HUES48 (cell line): ENCODE data around the gene GPC6.

Experiments used
- H3K27ac ChIP-seq: one replicate; pipeline ENCODE4 v1.7.0; 2013; ENCODE audit warnings: low read depth, low read length, inconsistent platforms
- H3K27me3 ChIP-seq: 2 replicates; pipeline ENCODE4 v1.6.1; 2013; ENCODE audit warnings: mild to moderate bottlenecking, low read length; ENCODE audit not compliant: control insufficient read depth, insufficient read depth
- H3K36me3 ChIP-seq: 2 replicates; pipeline ENCODE4 v1.6.1; 2013; ENCODE audit warnings: low read length; ENCODE audit not compliant: control insufficient read depth, insufficient read depth
- H3K4me1 ChIP-seq: 2 replicates; pipeline ENCODE4 v1.6.1; 2013; ENCODE audit warnings: mild to moderate bottlenecking, low read length; ENCODE audit not compliant: control insufficient read depth, insufficient read depth
- H3K4me3 ChIP-seq: 2 replicates; pipeline ENCODE4 v1.5.1; 2013; ENCODE audit warnings: mild to moderate bottlenecking, low read depth, low read length
- H3K9ac ChIP-seq: 2 replicates; pipeline ENCODE4 v1.6.1; 2013; ENCODE audit warnings: mild to moderate bottlenecking, low read depth, low read length, moderate library complexity
- H3K9me3 ChIP-seq: 2 replicates; pipeline ENCODE4 v1.6.1; 2013; ENCODE audit warnings: low read length; ENCODE audit not compliant: control insufficient read depth, insufficient read depth

Gene GPC6

GRCh38 chr13:93730780-93731179 is 504.2 kb downstream of the GPC6 start:
- Histone ChIP-seq H3K27me3 (no peaks in the 10 kb centered on the region), H3K4me3 (no peak overlapping the region), H3K4me1 (peaks cover 18% of the 10 kb centered on the region; the same call in 1 of the 2 replicates), H3K36me3 (no peaks in the 10 kb centered on the region), H3K9me3 (no peaks in the 10 kb centered on the region), H3K27ac (no peak overlapping the region), H3K9ac (no peak overlapping the region)

- Histone ChIP-seq H3K9me3 (no peaks in the 10 kb centered on the region), H3K4me3 (no peak overlapping the region), H3K27me3 (no peaks in the 10 kb centered on the region), H3K27ac (no peak overlapping the region), H3K9ac (no peak overlapping the region), H3K4me1 (0 out of 2 replicates have a peak, but pooled peaks cover 7% of the 10 kb centered on the region), H3K36me3 (no peaks in the 10 kb centered on the region)
Measured at GRCh38 chr13:93732186-93732585, 505.6 kb downstream of the GPC6 start.

- no peaks in the 10 kb centered on the region for H3K36me3 ChIP-seq
- no peak overlapping the region for H3K27ac ChIP-seq
- H3K4me1 ChIP-seq: no peaks in the 10 kb centered on the region
- no peaks in the 10 kb centered on the region for H3K9me3 ChIP-seq
- no peak overlapping the region for H3K9ac ChIP-seq
- no peak overlapping the region for H3K4me3 ChIP-seq
- H3K27me3 ChIP-seq: no peaks in the 10 kb centered on the region
Measured at GRCh38 chr13:93736081-93736480, 509.5 kb downstream of the GPC6 start.

GRCh38 chr13:93736909-93737308 is 510.3 kb downstream of the GPC6 start:
- Histone ChIP-seq H3K4me3 (no peak overlapping the region), H3K27me3 (no peaks in the 10 kb centered on the region), H3K36me3 (no peaks in the 10 kb centered on the region), H3K9ac (no peak overlapping the region), H3K9me3 (no peaks in the 10 kb centered on the region), H3K27ac (no peak overlapping the region), H3K4me1 (no peaks in the 10 kb centered on the region)

- no peak overlapping the region for H3K9ac ChIP-seq
- no peak overlapping the region for H3K27ac ChIP-seq
- H3K4me3 ChIP-seq: no peak overlapping the region
- H3K9me3 ChIP-seq: no peaks in the 10 kb centered on the region
- no peaks in the 10 kb centered on the region for H3K27me3 ChIP-seq
- H3K4me1 ChIP-seq: peaks cover 4% of the 10 kb centered on the region
- no peaks in the 10 kb centered on the region for H3K36me3 ChIP-seq
Measured at GRCh38 chr13:93740334-93740733, 513.7 kb downstream of the GPC6 start.

- Histone ChIP-seq H3K27ac (no peak overlapping the region), H3K4me3 (no peak overlapping the region), H3K9me3 (no peaks in the 10 kb centered on the region), H3K36me3 (no peaks in the 10 kb centered on the region), H3K9ac (no peak overlapping the region), H3K27me3 (no peaks in the 10 kb centered on the region), H3K4me1 (peaks cover 6% of the 10 kb centered on the region)
Measured at GRCh38 chr13:93744033-93744432, 517.4 kb downstream of the GPC6 start.

GRCh38 chr13:93744886-93745285 is 518.3 kb downstream of the GPC6 start:
- H3K4me1 ChIP-seq: peaks cover 6% of the 10 kb centered on the region
- H3K36me3 ChIP-seq: no peaks in the 10 kb centered on the region
- no peaks in the 10 kb centered on the region for H3K9me3 ChIP-seq
- no peak overlapping the region for H3K27ac ChIP-seq
- H3K27me3 ChIP-seq: no peaks in the 10 kb centered on the region
- no peak overlapping the region for H3K4me3 ChIP-seq
- H3K9ac ChIP-seq: no peak overlapping the region

GRCh38 chr13:93745884-93746283 is 519.3 kb downstream of the GPC6 start:
- no peak overlapping the region for H3K9ac ChIP-seq
- peaks cover 10% of the 10 kb centered on the region for H3K4me1 ChIP-seq
- H3K9me3 ChIP-seq: no peaks in the 10 kb centered on the region
- no peak overlapping the region for H3K27ac ChIP-seq
- no peaks in the 10 kb centered on the region for H3K36me3 ChIP-seq
- no peak overlapping the region for H3K4me3 ChIP-seq
- no peaks in the 10 kb centered on the region for H3K27me3 ChIP-seq

- Histone ChIP-seq H3K9me3 (no peaks in the 10 kb centered on the region), H3K36me3 (no peaks in the 10 kb centered on the region), H3K27me3 (no peaks in the 10 kb centered on the region), H3K9ac (no peak overlapping the region), H3K4me3 (no peak overlapping the region), H3K4me1 (peaks cover 11% of the 10 kb centered on the region), H3K27ac (no peak overlapping the region)
Measured at GRCh38 chr13:93746589-93746988, 520.0 kb downstream of the GPC6 start.

GRCh38 chr13:93750676-93751075 is 524.1 kb downstream of the GPC6 start:
- no peaks in the 10 kb centered on the region for H3K36me3 ChIP-seq
- no peak overlapping the region for H3K4me3 ChIP-seq
- no peak overlapping the region for H3K9ac ChIP-seq
- H3K9me3 ChIP-seq: no peaks in the 10 kb centered on the region
- H3K4me1 ChIP-seq: peaks cover 12% of the 10 kb centered on the region
- H3K27ac ChIP-seq: no peak overlapping the region
- no peaks in the 10 kb centered on the region for H3K27me3 ChIP-seq

- Histone ChIP-seq H3K27me3 (no peaks in the 10 kb centered on the region), H3K4me1 (peaks cover 13% of the 10 kb centered on the region), H3K9me3 (no peaks in the 10 kb centered on the region), H3K9ac (no peak overlapping the region), H3K4me3 (no peak overlapping the region), H3K27ac (no peak overlapping the region), H3K36me3 (no peaks in the 10 kb centered on the region)
Measured at GRCh38 chr13:93751117-93751516, 524.5 kb downstream of the GPC6 start.

- Histone ChIP-seq H3K4me3 (no peak overlapping the region), H3K9ac (no peak overlapping the region), H3K36me3 (no peaks in the 10 kb centered on the region), H3K4me1 (peaks cover 13% of the 10 kb centered on the region), H3K27ac (no peak overlapping the region), H3K9me3 (no peaks in the 10 kb centered on the region), H3K27me3 (no peaks in the 10 kb centered on the region)
Measured at GRCh38 chr13:93752541-93752940, 525.9 kb downstream of the GPC6 start.
